ENCODE results near the gene DCAF15. TPM values are rescaled to one million over a fixed set of nuclear protein-coding genes. Genes with fewer than 3 reads are reported as not detected.

The DCAF15 gene
- total RNA-seq, 4 donors from 2014 or later = 11.2 to 38.8 (median 18.0) TPM

DNA sequence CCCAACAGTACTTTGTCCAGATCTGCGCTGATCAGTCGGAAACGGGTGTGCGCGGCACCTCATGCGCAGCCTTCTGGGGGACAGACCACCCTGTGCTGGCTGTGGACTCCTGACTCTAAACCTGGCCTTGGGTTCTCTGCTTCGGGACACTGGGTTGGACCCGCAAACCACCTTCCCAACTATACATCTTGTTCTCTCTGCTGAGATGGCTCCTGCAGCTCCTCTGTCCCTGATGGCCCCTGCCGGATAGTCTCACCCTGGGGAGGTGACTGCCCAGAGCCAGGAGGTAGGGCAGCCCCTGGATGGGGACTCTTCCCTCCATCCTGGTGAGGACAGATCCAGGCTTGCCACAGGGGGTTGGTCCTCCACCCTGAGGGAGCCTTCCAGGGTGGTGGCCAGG, 30.5 kb downstream of the DCAF15 start:
- intact Hi-C loops (cut with DNase I; ENCODE audit: low total_unique reads) = no loop called here
- Histone ChIP-seq H3K27me3 (no peaks in the 10 kb centered on the region), H3K36me3 (no peaks in the 10 kb centered on the region), H3K9me3 (no peaks in the 10 kb centered on the region), H3K4me1 (peaks cover 25 to 32% of the 10 kb centered on the region in 2 donors), H3K4me3 (no peak overlapping the region), H3K27ac (no peak overlapping the region)
- TF ChIP-seq POLR2A (IDR thresholded peaks at IDR 0.05) = no peak
- TF ChIP-seq, protein P1, sequence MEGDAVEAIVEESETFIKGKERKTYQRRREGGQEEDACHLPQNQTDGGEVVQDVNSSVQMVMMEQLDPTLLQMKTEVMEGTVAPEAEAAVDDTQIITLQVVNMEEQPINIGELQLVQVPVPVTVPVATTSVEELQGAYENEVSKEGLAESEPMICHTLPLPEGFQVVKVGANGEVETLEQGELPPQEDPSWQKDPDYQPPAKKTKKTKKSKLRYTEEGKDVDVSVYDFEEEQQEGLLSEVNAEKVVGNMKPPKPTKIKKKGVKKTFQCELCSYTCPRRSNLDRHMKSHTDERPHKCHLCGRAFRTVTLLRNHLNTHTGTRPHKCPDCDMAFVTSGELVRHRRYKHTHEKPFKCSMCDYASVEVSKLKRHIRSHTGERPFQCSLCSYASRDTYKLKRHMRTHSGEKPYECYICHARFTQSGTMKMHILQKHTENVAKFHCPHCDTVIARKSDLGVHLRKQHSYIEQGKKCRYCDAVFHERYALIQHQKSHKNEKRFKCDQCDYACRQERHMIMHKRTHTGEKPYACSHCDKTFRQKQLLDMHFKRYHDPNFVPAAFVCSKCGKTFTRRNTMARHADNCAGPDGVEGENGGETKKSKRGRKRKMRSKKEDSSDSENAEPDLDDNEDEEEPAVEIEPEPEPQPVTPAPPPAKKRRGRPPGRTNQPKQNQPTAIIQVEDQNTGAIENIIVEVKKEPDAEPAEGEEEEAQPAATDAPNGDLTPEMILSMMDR (IDR thresholded peaks at IDR 0.05 in 4 of 5, conservative IDR thresholded peaks at IDR 0.05 in 1 of 5) = no peak
- DNase-seq (no peak), ATAC-seq (no peak)
- in situ Hi-C loops (cut with MboI; ENCODE audit: low sequenced_read_pairs in 4 of 4) = no loop called here

DNA sequence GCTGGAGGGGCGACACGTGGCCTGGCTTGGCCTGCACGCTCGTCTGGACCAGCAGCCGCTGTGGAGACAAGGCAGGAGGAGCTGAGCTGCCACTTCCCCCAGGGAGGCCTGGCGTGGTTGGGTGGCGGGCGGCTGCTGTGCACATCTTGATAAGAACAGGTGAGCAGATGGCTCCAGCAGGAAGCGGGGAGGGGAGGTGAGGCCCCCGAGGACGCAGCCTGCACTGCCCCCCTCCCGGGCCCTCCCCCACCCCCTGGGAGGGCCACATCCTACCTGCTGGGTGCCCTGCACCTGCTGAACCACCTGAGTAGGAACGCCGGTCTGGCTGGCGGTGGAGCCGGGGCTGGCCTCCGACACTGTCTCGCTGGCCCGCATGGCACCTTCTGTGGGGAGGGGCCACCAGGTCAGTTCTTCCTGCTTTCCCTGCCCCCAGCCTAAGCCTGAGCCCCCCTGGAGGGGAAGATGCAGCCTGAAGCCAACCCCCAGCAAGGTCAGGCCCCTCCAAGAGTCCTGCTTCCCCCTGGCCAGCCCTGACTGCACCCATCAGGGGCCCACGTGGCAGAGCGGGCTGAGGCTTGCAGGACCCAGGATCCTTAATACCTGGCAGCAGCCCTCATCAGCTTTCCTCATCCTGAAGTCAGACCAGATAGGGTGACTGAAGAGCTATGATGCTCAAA, 31.0 kb downstream of the DCAF15 start:
- no peak overlapping the region for H3K27ac ChIP-seq
- no peaks in the 10 kb centered on the region for H3K36me3 ChIP-seq
- in situ Hi-C loops (cut with MboI; ENCODE audit: low sequenced_read_pairs in 4 of 4) (no loop called here), intact Hi-C loops (cut with DNase I; ENCODE audit: low total_unique reads) (no loop called here)
- no peak overlapping the region for H3K4me3 ChIP-seq
- ATAC-seq = no peak
- no peaks in the 10 kb centered on the region for H3K27me3 ChIP-seq
- TF ChIP-seq, protein P1 (IDR thresholded peaks at IDR 0.05 in 4 of 5, conservative IDR thresholded peaks at IDR 0.05 in 1 of 5) = no peak
- no peak for TF ChIP-seq POLR2A (IDR thresholded peaks at IDR 0.05)
- DNase-seq = no peak
- no peaks in the 10 kb centered on the region for H3K9me3 ChIP-seq
- H3K4me1 ChIP-seq = peaks cover 30 to 36% of the 10 kb centered on the region in 2 donors

DNA sequence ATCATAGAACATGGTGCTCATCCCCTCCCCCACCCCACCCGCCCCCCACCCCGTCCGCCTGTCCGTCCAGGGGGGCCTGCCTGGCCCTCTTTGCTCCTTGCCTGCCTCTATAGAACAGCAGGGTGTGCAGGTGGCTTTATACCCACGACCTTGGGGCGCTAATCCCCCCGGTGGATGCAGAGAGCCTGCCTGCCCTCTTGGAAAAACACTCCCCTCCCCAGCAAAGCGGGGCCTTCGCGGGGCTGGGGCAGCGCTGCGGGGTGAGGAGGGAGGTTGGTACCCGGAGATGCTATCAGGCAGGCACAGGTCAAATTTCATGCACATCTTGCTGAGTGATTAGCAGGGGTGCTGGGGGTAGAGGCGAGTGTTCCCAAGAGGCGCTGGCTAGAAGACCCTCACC, 31.9 kb downstream of the DCAF15 start:
- intact Hi-C loops (cut with DNase I; ENCODE audit: low total_unique reads) (no loop called here), in situ Hi-C loops (cut with MboI; ENCODE audit: low sequenced_read_pairs in 4 of 4) (no loop called here)
- no peak overlapping the region for H3K4me3 ChIP-seq
- no peaks in the 10 kb centered on the region for H3K36me3 ChIP-seq
- no peak overlapping the region for H3K27ac ChIP-seq
- H3K4me1 ChIP-seq = peaks cover 30 to 43% of the 10 kb centered on the region in 2 donors
- H3K27me3 ChIP-seq = no peaks in the 10 kb centered on the region
- ATAC-seq (no peak), DNase-seq (no peak)
- TF ChIP-seq, protein P1 (IDR thresholded peaks at IDR 0.05 in 4 of 5, conservative IDR thresholded peaks at IDR 0.05 in 1 of 5) = no peak
- TF ChIP-seq POLR2A (IDR thresholded peaks at IDR 0.05) = no peak
- no peaks in the 10 kb centered on the region for H3K9me3 ChIP-seq

DNA sequence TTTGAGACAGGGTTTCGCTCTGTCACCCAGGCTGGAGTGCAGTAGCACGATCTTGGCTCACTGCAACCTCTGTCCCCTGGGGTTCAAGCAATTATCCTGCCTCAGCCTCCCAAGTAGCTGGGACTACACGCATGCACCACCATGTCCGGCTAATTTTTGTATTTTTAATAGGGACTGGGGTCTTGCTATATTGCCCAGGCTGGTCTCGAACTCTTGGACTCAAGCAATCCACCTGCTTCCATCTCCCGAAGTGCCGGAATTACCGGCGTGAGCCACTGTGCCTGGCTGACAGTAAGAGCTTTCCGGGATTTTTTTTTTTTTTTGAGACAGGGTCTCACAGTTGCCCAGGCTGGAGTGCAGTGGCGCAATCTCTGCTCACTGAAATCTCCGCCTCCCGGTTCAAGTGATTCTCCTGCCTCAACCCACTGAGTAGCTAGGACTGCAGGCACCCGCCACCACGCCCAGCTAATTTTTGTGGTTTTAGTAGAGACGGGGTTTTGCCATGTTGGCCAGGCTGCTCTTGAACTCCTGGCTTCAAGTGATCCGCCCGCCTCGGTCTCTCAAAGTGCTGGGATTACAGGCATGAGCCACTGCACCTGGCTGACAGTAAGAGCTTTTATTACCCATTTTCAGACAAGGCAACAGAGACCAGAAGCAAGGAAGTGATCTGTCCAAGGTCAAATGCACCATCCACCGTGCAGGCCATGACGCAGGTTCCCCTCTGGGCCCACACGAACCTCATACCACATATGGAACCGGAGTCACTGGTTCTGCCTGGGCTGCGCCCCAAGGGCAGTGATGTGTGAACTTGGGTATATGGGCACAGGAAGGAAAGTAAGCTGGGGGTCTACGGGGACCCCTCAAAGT, 32.8 kb downstream of the DCAF15 start:
- no peak for TF ChIP-seq POLR2A (IDR thresholded peaks at IDR 0.05)
- TF ChIP-seq, protein P1 (IDR thresholded peaks at IDR 0.05 in 4 of 5, conservative IDR thresholded peaks at IDR 0.05 in 1 of 5) = no peak
- in situ Hi-C loops (cut with MboI; ENCODE audit: low sequenced_read_pairs in 4 of 4) (no loop called here), intact Hi-C loops (cut with DNase I; ENCODE audit: low total_unique reads) (no loop called here)
- no peaks in the 10 kb centered on the region for H3K27me3 ChIP-seq
- DNase-seq (no peak), ATAC-seq (no peak)
- H3K27ac ChIP-seq = peak overlapping the region; percentile 85 to 97 (median 90)
- H3K9me3 ChIP-seq = no peaks in the 10 kb centered on the region
- no peaks in the 10 kb centered on the region for H3K36me3 ChIP-seq
- peaks cover 35 to 45% of the 10 kb centered on the region in 2 donors for H3K4me1 ChIP-seq
- no peak overlapping the region for H3K4me3 ChIP-seq
